Measurements from ENCODE around the gene SRCAP.

The SRCAP gene

DNA sequence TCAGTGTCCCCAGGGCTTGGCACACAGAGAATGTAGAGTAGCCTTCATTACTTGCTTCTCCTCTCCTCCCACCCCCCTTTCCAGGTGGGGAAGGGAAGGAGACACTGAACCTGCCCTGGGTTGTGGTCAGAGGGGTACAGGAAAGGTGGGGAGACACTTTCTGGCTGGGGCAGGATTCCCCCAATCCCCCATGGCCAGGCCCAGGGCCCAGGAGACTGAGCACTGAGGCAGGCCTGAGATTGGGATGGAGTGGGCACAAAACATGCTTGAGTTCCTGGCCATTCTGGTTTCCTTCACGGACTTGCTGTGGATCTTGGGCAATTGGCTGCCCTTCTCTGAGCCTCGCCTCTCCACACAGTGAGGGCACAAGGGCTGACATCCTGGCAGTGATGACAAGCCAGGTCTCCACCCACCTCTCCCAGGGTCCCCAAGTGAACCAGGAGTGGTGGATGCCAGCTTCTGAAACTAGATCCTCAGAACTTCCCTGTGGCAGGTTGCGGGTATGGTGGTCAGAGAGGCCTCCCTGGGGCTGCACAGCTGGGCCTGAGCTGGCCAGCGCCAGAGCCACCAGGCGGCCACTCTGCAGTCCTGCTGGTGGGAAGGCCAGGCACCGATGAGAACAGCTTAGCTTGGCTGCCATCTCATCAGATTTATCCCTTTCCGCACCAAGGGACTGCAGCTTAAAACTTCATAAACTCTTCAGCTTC is 78.8 kb downstream of the SRCAP start:
- DNase-seq = no peak

GRCh38 chr16:30778549-30779244 is 79.7 kb downstream of the SRCAP start:
- no peak for DNase-seq

- DNase-seq = no peak
These were observed 80.6 kb downstream of the SRCAP start for GRCh38 chr16:30779596-30779995.

- no peak for DNase-seq
These were observed 81.0 kb downstream of the SRCAP start for GRCh38 chr16:30780021-30780420.

DNA sequence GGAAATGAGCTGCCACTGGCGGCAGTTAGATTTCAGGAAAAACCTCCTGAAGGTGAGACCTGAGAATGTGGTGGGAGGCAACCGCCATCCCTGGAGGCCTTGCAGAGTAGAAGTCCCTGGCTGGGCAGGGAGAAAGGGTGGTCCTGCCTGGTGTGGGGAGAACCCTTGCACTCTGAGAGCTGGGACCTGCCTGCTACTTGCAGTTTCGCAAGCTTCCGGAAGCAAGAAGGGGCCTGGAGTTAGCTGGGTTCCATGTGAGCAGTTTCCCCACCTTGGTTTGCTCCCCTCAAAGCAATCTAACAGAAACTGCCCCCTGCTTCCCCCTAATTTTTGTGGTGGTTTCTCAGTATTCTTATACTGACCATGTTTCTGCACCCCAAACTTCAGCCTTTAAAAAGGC is 81.6 kb downstream of the SRCAP start:
- DNase-seq = no peak

- no peak for DNase-seq
These were observed 83.7 kb downstream of the SRCAP start for GRCh38 chr16:30782486-30783279.

GRCh38 chr16:30783280-30784109 is 84.5 kb downstream of the SRCAP start:
- DNase-seq = no peak

GRCh38 chr16:30784215-30784614 is 85.2 kb downstream of the SRCAP start:
- no peak for DNase-seq

DNA sequence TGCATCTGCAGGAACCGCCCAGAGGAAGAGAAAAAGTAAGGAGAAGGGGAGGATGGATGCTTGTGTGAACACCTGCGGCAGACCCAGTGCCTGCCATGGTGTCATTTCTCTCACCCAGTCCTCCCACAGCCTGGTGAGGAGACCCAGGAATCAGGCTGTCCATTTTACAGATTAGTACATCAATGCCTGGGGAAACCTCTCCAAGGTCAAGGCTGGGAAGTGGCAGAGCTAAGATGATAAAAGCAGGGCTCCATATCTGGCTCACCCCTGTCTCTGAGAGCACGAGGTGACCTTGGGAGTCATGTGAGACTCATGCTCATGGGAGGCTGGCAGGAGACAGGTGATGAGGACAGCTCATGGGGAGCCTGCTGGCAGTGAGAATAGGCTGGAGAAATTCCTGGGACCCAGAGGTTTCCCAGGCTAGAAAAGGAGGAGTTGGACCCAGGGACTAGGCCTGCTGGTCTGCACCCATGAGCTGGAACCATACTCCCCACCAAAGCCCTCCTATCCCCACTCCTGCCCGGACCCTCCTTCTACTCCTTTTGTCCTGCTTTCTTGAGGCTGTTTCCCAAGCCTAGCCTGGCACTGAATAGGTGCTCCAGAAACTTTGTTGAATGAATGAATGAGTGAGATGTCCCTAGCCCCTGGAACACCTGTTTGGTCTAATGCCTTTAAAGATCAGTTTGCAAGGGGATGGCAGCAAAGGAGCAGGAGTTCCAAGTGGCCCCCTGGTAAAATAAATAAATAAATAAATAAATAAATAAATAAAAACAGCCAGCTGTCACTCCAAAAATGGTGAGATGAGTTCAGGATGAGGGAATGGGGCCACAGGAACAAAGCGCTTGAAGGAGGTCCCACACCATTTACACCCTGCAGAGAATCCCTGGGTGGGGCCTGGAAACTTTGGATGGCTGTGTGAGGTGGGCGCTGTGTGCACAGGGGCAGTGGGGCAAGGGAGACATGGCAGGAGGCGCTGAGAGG is 86.4 kb downstream of the SRCAP start:
- DNase-seq = no peak

DNA sequence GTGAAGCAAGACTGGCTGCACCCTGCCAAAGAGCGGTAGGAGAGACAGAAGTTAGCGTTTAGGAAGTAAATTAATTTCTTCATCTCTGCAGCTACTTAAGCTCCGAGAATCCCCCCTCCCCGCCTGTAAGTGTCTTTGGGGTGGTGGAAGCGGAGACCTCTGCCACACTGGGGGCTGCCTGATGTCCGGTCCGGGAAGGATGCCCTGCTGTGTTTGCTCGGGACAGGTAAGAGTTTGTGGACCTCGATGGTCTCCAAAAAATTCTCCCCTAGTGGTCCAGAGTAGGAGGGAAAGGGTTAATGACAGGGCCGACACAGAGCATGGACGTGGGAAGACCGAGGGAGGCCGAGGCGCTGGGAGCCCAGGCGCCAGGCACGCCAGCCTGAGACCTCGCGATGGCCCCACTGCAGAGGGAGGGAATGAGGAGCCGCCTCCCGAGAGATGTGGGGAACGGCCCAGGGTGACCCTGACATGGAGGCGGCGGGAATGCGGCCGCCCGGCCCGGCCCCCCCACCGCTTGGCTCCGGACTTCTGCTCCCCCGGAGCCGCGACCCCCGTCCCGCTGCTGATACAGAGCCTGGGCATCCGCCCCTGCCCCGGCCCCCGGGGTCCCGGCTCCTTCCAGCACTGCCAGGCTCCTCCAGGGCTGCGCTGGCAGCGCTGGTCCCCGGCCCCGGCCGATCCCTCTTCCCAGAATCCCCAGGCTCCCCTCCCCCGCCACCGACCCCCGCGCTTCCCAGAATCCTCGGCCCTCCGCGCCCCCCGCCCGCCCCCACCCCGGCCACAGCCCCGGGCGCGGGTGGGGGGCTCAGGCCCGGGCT is 87.4 kb downstream of the SRCAP start:
- no peak for DNase-seq

- peak; percentile 57 for DNase-seq
These were observed 88.1 kb downstream of the SRCAP start, which contains the start of gene ZNF629 for GRCh38 chr16:30786936-30787612. Gene ZNF629 (minus strand): TSS chr16:30787205. CDS start chr16:30784482, 2,723 bp downstream.

DNA sequence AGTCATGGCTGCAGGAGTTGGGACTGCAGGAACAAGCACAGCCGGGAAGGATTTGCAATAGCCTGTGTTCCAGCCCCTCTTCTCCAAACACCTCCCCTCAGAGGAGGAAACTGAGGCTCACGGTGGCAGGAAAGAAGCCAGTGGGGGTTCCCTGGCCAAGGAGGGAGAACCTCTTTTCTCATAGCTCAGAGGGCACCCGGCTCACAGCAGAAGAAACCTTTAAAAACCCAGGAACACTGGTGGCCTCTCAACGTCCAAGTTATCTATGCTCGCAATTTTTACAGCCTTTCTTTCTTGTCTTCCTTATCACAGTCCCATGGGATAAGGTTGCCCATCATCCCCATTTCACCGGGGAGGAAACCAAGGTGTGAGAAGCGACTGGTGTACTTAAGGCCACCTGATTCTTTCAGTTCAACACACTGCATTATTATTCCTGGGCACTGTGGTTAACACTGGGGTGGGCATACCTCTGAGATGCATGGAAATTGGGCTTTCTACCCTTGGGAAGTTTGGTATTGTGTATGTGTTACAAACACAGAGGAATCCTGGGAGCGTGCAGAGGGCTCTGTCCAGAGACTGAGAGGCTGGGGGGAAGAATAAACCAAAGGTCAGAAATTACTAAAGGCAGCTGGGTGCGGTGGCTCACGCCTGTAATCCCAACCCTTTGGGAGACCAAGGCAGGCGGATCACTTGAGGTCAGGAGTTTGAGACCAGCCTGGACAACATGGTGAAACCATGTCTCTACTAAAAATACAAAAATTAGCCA is 88.8 kb downstream of the SRCAP start:
- DNase-seq = no peak
